ENCODE data around the gene MFNG. TPM values are rescaled to one million over a fixed set of nuclear protein-coding genes. Genes with fewer than 3 reads are reported as not detected.

Gene MFNG
- total RNA-seq, 1 experiment from 2014 or later, result 7.1 TPM

GRCh38 chr22:37420686-37421467, 65.3 kb downstream of the MFNG start:
- ChIA-PET POLR2A (no interaction called here), CTCF (no interaction called here)
- peak overlapping the region; percentile 34; the same call in 1 of the 2 replicates for H3K27ac ChIP-seq (ENCODE audit: low read length)
- TF ChIP-seq TCF7L2 (IDR thresholded peaks at IDR 0.05; ENCODE audit: low read depth, low read length) (no peak), POLR2AphosphoS5 (IDR thresholded peaks at IDR 0.05; ENCODE audit: low read depth, low read length) (no peak), SIN3A (IDR thresholded peaks at IDR 0.05; ENCODE audit: borderline replicate concordance, insufficient read depth, low read depth, low read length) (no peak)
- TF ChIP-seq, protein P1, sequence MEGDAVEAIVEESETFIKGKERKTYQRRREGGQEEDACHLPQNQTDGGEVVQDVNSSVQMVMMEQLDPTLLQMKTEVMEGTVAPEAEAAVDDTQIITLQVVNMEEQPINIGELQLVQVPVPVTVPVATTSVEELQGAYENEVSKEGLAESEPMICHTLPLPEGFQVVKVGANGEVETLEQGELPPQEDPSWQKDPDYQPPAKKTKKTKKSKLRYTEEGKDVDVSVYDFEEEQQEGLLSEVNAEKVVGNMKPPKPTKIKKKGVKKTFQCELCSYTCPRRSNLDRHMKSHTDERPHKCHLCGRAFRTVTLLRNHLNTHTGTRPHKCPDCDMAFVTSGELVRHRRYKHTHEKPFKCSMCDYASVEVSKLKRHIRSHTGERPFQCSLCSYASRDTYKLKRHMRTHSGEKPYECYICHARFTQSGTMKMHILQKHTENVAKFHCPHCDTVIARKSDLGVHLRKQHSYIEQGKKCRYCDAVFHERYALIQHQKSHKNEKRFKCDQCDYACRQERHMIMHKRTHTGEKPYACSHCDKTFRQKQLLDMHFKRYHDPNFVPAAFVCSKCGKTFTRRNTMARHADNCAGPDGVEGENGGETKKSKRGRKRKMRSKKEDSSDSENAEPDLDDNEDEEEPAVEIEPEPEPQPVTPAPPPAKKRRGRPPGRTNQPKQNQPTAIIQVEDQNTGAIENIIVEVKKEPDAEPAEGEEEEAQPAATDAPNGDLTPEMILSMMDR (IDR thresholded peaks at IDR 0.05), result no peak
- TF ChIP-seq, protein P2, sequence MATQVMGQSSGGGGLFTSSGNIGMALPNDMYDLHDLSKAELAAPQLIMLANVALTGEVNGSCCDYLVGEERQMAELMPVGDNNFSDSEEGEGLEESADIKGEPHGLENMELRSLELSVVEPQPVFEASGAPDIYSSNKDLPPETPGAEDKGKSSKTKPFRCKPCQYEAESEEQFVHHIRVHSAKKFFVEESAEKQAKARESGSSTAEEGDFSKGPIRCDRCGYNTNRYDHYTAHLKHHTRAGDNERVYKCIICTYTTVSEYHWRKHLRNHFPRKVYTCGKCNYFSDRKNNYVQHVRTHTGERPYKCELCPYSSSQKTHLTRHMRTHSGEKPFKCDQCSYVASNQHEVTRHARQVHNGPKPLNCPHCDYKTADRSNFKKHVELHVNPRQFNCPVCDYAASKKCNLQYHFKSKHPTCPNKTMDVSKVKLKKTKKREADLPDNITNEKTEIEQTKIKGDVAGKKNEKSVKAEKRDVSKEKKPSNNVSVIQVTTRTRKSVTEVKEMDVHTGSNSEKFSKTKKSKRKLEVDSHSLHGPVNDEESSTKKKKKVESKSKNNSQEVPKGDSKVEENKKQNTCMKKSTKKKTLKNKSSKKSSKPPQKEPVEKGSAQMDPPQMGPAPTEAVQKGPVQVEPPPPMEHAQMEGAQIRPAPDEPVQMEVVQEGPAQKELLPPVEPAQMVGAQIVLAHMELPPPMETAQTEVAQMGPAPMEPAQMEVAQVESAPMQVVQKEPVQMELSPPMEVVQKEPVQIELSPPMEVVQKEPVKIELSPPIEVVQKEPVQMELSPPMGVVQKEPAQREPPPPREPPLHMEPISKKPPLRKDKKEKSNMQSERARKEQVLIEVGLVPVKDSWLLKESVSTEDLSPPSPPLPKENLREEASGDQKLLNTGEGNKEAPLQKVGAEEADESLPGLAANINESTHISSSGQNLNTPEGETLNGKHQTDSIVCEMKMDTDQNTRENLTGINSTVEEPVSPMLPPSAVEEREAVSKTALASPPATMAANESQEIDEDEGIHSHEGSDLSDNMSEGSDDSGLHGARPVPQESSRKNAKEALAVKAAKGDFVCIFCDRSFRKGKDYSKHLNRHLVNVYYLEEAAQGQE (IDR thresholded peaks at IDR 0.05; ENCODE audit: insufficient read depth in 1 of 2, low read depth in 2 of 2, low read length in 1 of 2), result no peak
- no peaks in the 10 kb centered on the region for H3K9me3 ChIP-seq (ENCODE audit: control insufficient read depth, insufficient read depth, low read depth, low read length)
- ATAC-seq (no peak), DNase-seq (ENCODE audit: low read depth, low spot score) (no peak)
- no peaks in the 10 kb centered on the region for H3K36me3 ChIP-seq (ENCODE audit: control insufficient read depth, insufficient read depth, low read length)
- peak overlapping the region; percentile 48 to 57 for H3K4me3 ChIP-seq (ENCODE audit: low read depth in 2 of 2, low read length in 2 of 2)
- in situ Hi-C loops (cut with HindIII; ENCODE audit: low pct_unique_long_range_greater_than_20kb, low sequenced_read_pairs) (no loop called here), intact Hi-C loops (cut with micrococcal nuclease; ENCODE audit: unreplicated experiment) (no loop called here)
- H3K4me1 ChIP-seq (ENCODE audit: control insufficient read depth, insufficient read depth, low read length), result peaks cover 7% of the 10 kb centered on the region; the same call in 1 of the 2 replicates
- no peaks in the 10 kb centered on the region for H3K27me3 ChIP-seq (ENCODE audit: control insufficient read depth, insufficient read depth, low read length)
- no TSS peak for BruUV-seq (replicated peaks)

GRCh38 chr22:37419969-37420685, 66.1 kb downstream of the MFNG start:
- peak overlapping the region; percentile 34; the same call in 1 of the 2 replicates for H3K27ac ChIP-seq (ENCODE audit: low read length)
- no peak for DNase-seq (ENCODE audit: low read depth, low spot score)
- ATAC-seq, result peak; percentile 71
- peak overlapping the region; percentile 48 to 57 for H3K4me3 ChIP-seq (ENCODE audit: low read depth in 2 of 2, low read length in 2 of 2)
- H3K4me1 ChIP-seq (ENCODE audit: control insufficient read depth, insufficient read depth, low read length), result peaks cover 7% of the 10 kb centered on the region; the same call in 1 of the 2 replicates
- POLR2A ChIA-PET, result interaction anchor here (0.5 kb wide), 1 partner anchor 938 kb away, joined by 13 read pairs; no protein-coding TSS in a partner anchor
- intact Hi-C loops (cut with micrococcal nuclease; ENCODE audit: unreplicated experiment) (no loop called here), in situ Hi-C loops (cut with HindIII; ENCODE audit: low pct_unique_long_range_greater_than_20kb, low sequenced_read_pairs) (no loop called here)
- BruUV-seq (replicated peaks), result no TSS peak
- no peaks in the 10 kb centered on the region for H3K36me3 ChIP-seq (ENCODE audit: control insufficient read depth, insufficient read depth, low read length)
- H3K27me3 ChIP-seq (ENCODE audit: control insufficient read depth, insufficient read depth, low read length), result no peaks in the 10 kb centered on the region
- CTCF ChIA-PET, result no interaction called here
- no peaks in the 10 kb centered on the region for H3K9me3 ChIP-seq (ENCODE audit: control insufficient read depth, insufficient read depth, low read depth, low read length)
- TF ChIP-seq POLR2AphosphoS5 (IDR thresholded peaks at IDR 0.05; ENCODE audit: low read depth, low read length) (no peak), TCF7L2 (IDR thresholded peaks at IDR 0.05; ENCODE audit: low read depth, low read length) (no peak), SIN3A (IDR thresholded peaks at IDR 0.05; ENCODE audit: borderline replicate concordance, insufficient read depth, low read depth, low read length) (no peak)
- TF ChIP-seq, protein P1 (IDR thresholded peaks at IDR 0.05), result no peak; the same call in 1 of the 2 replicates

Data from Panc1 (cell line).